MM.1S (cell line): ENCODE data around the gene ITPRID1.

Experiments
- CTCF ChIP-seq: fragments of 300-600 bp; sonication (generic); IDR thresholded peaks from 2 replicates; pipeline ENCODE4 v1.5.1; 2016; ENCODE audit warnings: antibody characterized with exemption, low read length, mixed read lengths
- EZH2 ChIP-seq: fragments of 300-600 bp; sonication (generic); optimal IDR thresholded peaks from 2 replicates; pipeline ENCODE3; 2017; ENCODE audit warnings: low read depth, mild to moderate bottlenecking, antibody characterized with exemption, low read length, mixed read lengths
- EZH2phosphoT487 ChIP-seq: fragments of 300-600 bp; sonication (generic); IDR thresholded peaks from 2 replicates; pipeline ENCODE4 v1.6.1; 2018; ENCODE audit warnings: antibody characterized with exemption, low read length

GRCh38 chr7:31545549-31545948 lies 31.7 kb downstream of the ITPRID1 start:
- TF ChIP-seq CTCF (no peak), EZH2 (no peak), EZH2phosphoT487 (no peak)
